H9 (cell line): ENCODE data around the gene RAB27B. TPM values are rescaled to one million over a fixed set of nuclear protein-coding genes. Genes with fewer than 3 reads are reported as not detected.

Source experiments
- DNase-seq: peaks from one replicate; pipeline ENCODE4 v3.0.0-alpha.2; 2017
- H2AFZ ChIP-seq: one replicate; pipeline ENCODE4 v1.6.1; 2013; ENCODE audit warnings: mild to moderate bottlenecking, low read length, control low read depth, moderate library complexity
- H2AK5ac ChIP-seq: 2 replicates; pipeline ENCODE4 v1.6.1; 2013; ENCODE audit warnings: low read length, control low read depth, mixed read lengths; ENCODE audit not compliant: insufficient read length
- H2BK120ac ChIP-seq: one replicate; pipeline ENCODE4 v1.6.1; 2013; ENCODE audit warnings: low read depth, mild to moderate bottlenecking, low read length, control low read depth, inconsistent platforms; ENCODE audit not compliant: poor library complexity, severe bottlenecking
- H2BK12ac ChIP-seq: 2 replicates; pipeline ENCODE4 v1.6.1; 2013; ENCODE audit warnings: low read length, control low read depth, mixed read lengths, low read depth; ENCODE audit not compliant: insufficient read length
- H2BK15ac ChIP-seq: 2 replicates; pipeline ENCODE4 v1.6.1; 2013; ENCODE audit warnings: low read depth, low read length, control low read depth
- H2BK20ac ChIP-seq: one replicate; pipeline ENCODE4 v1.6.1; 2013; ENCODE audit warnings: low read depth, mild to moderate bottlenecking, low read length, control low read depth, inconsistent platforms; ENCODE audit not compliant: poor library complexity, severe bottlenecking
- H2BK5ac ChIP-seq: 2 replicates; pipeline ENCODE4 v1.6.1; 2013; ENCODE audit warnings: low read length, control low read depth, mixed read lengths; ENCODE audit not compliant: insufficient read length
- H3K14ac ChIP-seq: 2 replicates; pipeline ENCODE4 v1.6.1; 2013; ENCODE audit warnings: low read length, control low read depth; ENCODE audit not compliant: insufficient read depth
- H3K18ac ChIP-seq: 2 replicates; pipeline ENCODE4 v1.6.1; 2013; ENCODE audit warnings: low read depth, mild to moderate bottlenecking, mixed read lengths, low read length, control low read depth; ENCODE audit not compliant: insufficient read length
- H3K23ac ChIP-seq: 2 replicates; pipeline ENCODE4 v1.6.1; 2013; ENCODE audit warnings: low read length, control low read depth, mixed read lengths, low read depth; ENCODE audit not compliant: insufficient read length
- H3K23me2 ChIP-seq: 2 replicates; pipeline ENCODE4 v1.6.1; 2013; ENCODE audit warnings: low read depth, mild to moderate bottlenecking, mixed read lengths, low read length, control low read depth; ENCODE audit not compliant: insufficient read length, poor library complexity, severe bottlenecking
- H3K27ac ChIP-seq: 2 replicates; pipeline ENCODE4 v1.5.1; 2013; ENCODE audit warnings: low read length, control low read depth, mixed read lengths, low read depth; ENCODE audit not compliant: insufficient read length
- H3K27me3 ChIP-seq: 2 replicates; pipeline ENCODE4 v1.6.1; 2013; ENCODE audit warnings: low read length, control low read depth, inconsistent platforms; ENCODE audit not compliant: insufficient read depth
- H3K4ac ChIP-seq: 2 replicates; pipeline ENCODE4 v1.6.1; 2013; ENCODE audit warnings: low read depth, mild to moderate bottlenecking, control low read depth, inconsistent platforms, low read length, moderate library complexity
- H3K4me1 ChIP-seq: 2 replicates; pipeline ENCODE4 v1.6.1; 2013; ENCODE audit warnings: low read length, control low read depth, inconsistent platforms; ENCODE audit not compliant: insufficient read depth
- H3K4me2 ChIP-seq: 2 replicates; pipeline ENCODE4 v1.6.1; 2013; ENCODE audit warnings: low read length, control low read depth, mixed read lengths; ENCODE audit not compliant: insufficient read length, insufficient read depth
- H3K56ac ChIP-seq: 2 replicates; pipeline ENCODE4 v1.6.1; 2013; ENCODE audit warnings: low read depth, mild to moderate bottlenecking, mixed read lengths, low read length, control low read depth; ENCODE audit not compliant: insufficient read length
- H3K79me1 ChIP-seq: 2 replicates; pipeline ENCODE4 v1.6.1; 2013; ENCODE audit warnings: low read depth, mild to moderate bottlenecking, moderate library complexity, low read length, control low read depth, inconsistent platforms; ENCODE audit not compliant: insufficient read depth, poor library complexity, severe bottlenecking
- H3K79me2 ChIP-seq: 2 replicates; pipeline ENCODE4 v1.6.1; 2013; ENCODE audit warnings: low read length, control low read depth, inconsistent platforms; ENCODE audit not compliant: insufficient read depth
- H3K9ac ChIP-seq: 2 replicates; pipeline ENCODE4 v1.6.1; 2013; ENCODE audit warnings: low read length, control low read depth, mixed read lengths; ENCODE audit not compliant: insufficient read length; ENCODE audit errors: extremely low read depth
- H3K9me3 ChIP-seq: one replicate; pipeline ENCODE4 v1.6.1; 2013; ENCODE audit warnings: low read depth, low read length, inconsistent platforms; ENCODE audit not compliant: control insufficient read depth
- H3T11ph ChIP-seq: one replicate; pipeline ENCODE4 v1.6.1; 2013; ENCODE audit warnings: mild to moderate bottlenecking, low read length, control low read depth, inconsistent platforms
- H4K20me1 ChIP-seq: one replicate; pipeline ENCODE4 v1.6.1; 2013; ENCODE audit not compliant: control insufficient read depth, insufficient read length, insufficient read depth
- H4K5ac ChIP-seq: 2 replicates; pipeline ENCODE4 v1.6.1; 2013; ENCODE audit warnings: low read depth, mild to moderate bottlenecking, mixed read lengths, low read length, control low read depth; ENCODE audit not compliant: insufficient read length
- H4K8ac ChIP-seq: replicated peaks from 2 replicates; pipeline ENCODE4 v1.6.1; 2013; ENCODE audit warnings: low read length, control low read depth, mixed read lengths, low read depth; ENCODE audit not compliant: insufficient read length
- H4K91ac ChIP-seq: 2 replicates; pipeline ENCODE4 v1.6.1; 2013; ENCODE audit warnings: low read depth, mild to moderate bottlenecking, moderate library complexity, mixed read lengths, low read length, control low read depth; ENCODE audit not compliant: insufficient read length
- H3K27ac Mint-ChIP-seq, 3 experiments: 2 replicates in 2 of 3; 3 replicates in 1 of 3; pipeline ENCODE4 v1.8.0; 2020 to 2021; ENCODE audit warnings: mixed read lengths in 3 of 3, mild to moderate bottlenecking in 1 of 3, moderate library complexity in 1 of 3
- H3K27me3 Mint-ChIP-seq: 2 replicates; pipeline ENCODE4 v1.8.0; 2021; ENCODE audit warnings: low read depth, mild to moderate bottlenecking, moderate library complexity, mixed read lengths
- H3K36me3 Mint-ChIP-seq, 3 experiments: 2 replicates in 2 of 3; 3 replicates in 1 of 3; pipeline ENCODE4 v1.8.0; 2020 to 2021; ENCODE audit warnings: low read depth in 3 of 3, mixed read lengths in 3 of 3; ENCODE audit not compliant: insufficient read depth in 1 of 3
- H3K4me1 Mint-ChIP-seq, 2 experiments: 2 replicates each; pipeline ENCODE4 v1.8.0; 2020; ENCODE audit warnings: mixed read lengths in 2 of 2
- H3K4me3 Mint-ChIP-seq, 2 experiments: 2 replicates in 1 of 2; 3 replicates in 1 of 2; pipeline ENCODE4 v1.8.0; 2020 to 2021; ENCODE audit warnings: mild to moderate bottlenecking in 2 of 2, mixed read lengths in 2 of 2, moderate library complexity in 1 of 2
- H3K9me3 Mint-ChIP-seq, 2 experiments: 2 replicates in 1 of 2; 3 replicates in 1 of 2; pipeline ENCODE4 v1.8.0; 2020; ENCODE audit warnings: mild to moderate bottlenecking in 2 of 2, mixed read lengths in 2 of 2, moderate library complexity in 1 of 2
- CTCF ChIP-seq: fragments of 200-600 bp; sonication (generic); conservative IDR thresholded peaks from 3 replicates; pipeline ENCODE4 v1.8.0; 2021; ENCODE audit warnings: antibody characterized with exemption, mild to moderate bottlenecking
- WGBS: extraction: QIAGEN DNeasy Blood & Tissue Kit; methylation state at CpG from one replicate; pipeline ENCODE4 v1.1.7; 2013; ENCODE audit warnings: missing lambda C conversion rate, low lambda C conversion rate, mixed read lengths; ENCODE audit not compliant: insufficient read length; ENCODE audit errors: extremely low coverage; 5-methylcytosine and 5-hydroxymethylcytosine counted together
- total RNA-seq: library from RNA; stranded (reverse); gene quantifications from 2 replicates; pipeline ENCODE4 v1.2.1, GENCODE V29; 2021

Gene RAB27B
- total RNA-seq, 1 experiment from 2014 or later = 0.15 TPM

- Histone ChIP-seq H3K4me1 (no peaks in the 10 kb centered on the region), H2BK20ac (no peak overlapping the region), H3K27ac (no peak overlapping the region), H3K79me2 (no peaks in the 10 kb centered on the region), H4K8ac (no peak overlapping the region), H3K23me2 (no peaks in the 10 kb centered on the region), H2AFZ (no peak overlapping the region), H3K79me1 (no peaks in the 10 kb centered on the region), H2BK120ac (no peak overlapping the region), H3K14ac (no peak overlapping the region), H3T11ph (no peak overlapping the region), H3K56ac (no peak overlapping the region), H4K91ac (no peak overlapping the region), H2AK5ac (no peak overlapping the region), H3K18ac (no peak overlapping the region), H3K27me3 (no peaks in the 10 kb centered on the region), H2BK15ac (no peak overlapping the region), H4K20me1 (no peaks in the 10 kb centered on the region), H4K5ac (no peak overlapping the region), H3K9me3 (no peaks in the 10 kb centered on the region), H3K4me2 (no peak overlapping the region), H3K23ac (no peak overlapping the region), H2BK12ac (no peak overlapping the region), H2BK5ac (no peak overlapping the region), H3K9ac (no peak overlapping the region), H3K4ac (no peak overlapping the region)
- Mint-ChIP-seq H3K4me1 (0 out of 4 replicates have a peak, but pooled peaks cover 0 to 3% of the 10 kb centered on the region in 2 experiments), H3K27ac (no peak overlapping the region), H3K4me3 (no peak overlapping the region), H3K36me3 (no peaks in the 10 kb centered on the region), H3K9me3 (no peaks in the 10 kb centered on the region), H3K27me3 (no peaks in the 10 kb centered on the region)
- no peak for DNase-seq
- no CpG with 5 or more reads among the region's 9 CpGs for WGBS
- TF ChIP-seq CTCF = no peak
These were observed 36.2 kb upstream of the RAB27B start for GRCh38 chr18:54792079-54792478.
